Small intestine (tissue), 7 donors: ENCODE results near the gene FAM171A2. TPM values are rescaled to one million over a fixed set of nuclear protein-coding genes. Genes with fewer than 3 reads are reported as not detected.

ENCODE experiments used
- DNase-seq, 2 donors: peaks; one replicate each; pipeline versions ENCODE4 v3.0.0 to v3.0.0-alpha.2; 2013
- FAIRE-seq: peaks from 2 replicates; lab custom pipeline; 2012; peaks lifted over from hg19 to GRCh38; lab: Jason Lieb, UNC
- H3K27ac ChIP-seq, 3 donors: one replicate each; pipeline ENCODE4 v1.5.1; 2013; ENCODE audit warnings: low read length in 2 of 3, mild to moderate bottlenecking in 2 of 3, control low read depth in 1 of 3, inconsistent platforms in 1 of 3, low read depth in 1 of 3, moderate library complexity in 1 of 3
- H3K27me3 ChIP-seq, 3 donors: one replicate each; pipeline ENCODE4 v1.6.1; 2013; ENCODE audit warnings: low read length in 3 of 3, inconsistent platforms in 1 of 3; ENCODE audit not compliant: control insufficient read depth in 3 of 3, insufficient read depth in 3 of 3
- H3K36me3 ChIP-seq, 3 donors: one replicate each; pipeline ENCODE4 v1.6.1; 2013; ENCODE audit warnings: low read length in 3 of 3, inconsistent platforms in 1 of 3, low read depth in 1 of 3, mild to moderate bottlenecking in 1 of 3, moderate library complexity in 1 of 3; ENCODE audit not compliant: control insufficient read depth in 3 of 3, insufficient read depth in 2 of 3
- H3K4me1 ChIP-seq, 3 donors: one replicate each; pipeline ENCODE4 v1.6.1; 2013; ENCODE audit warnings: low read length in 2 of 3, inconsistent platforms in 1 of 3, low read depth in 1 of 3, mild to moderate bottlenecking in 1 of 3, moderate library complexity in 1 of 3; ENCODE audit not compliant: control insufficient read depth in 3 of 3, insufficient read depth in 2 of 3
- H3K4me3 ChIP-seq, 3 donors: one replicate each; pipeline ENCODE4 v1.5.1; 2013; ENCODE audit warnings: low read length in 3 of 3, control low read depth in 1 of 3, inconsistent platforms in 1 of 3, low read depth in 1 of 3, mild to moderate bottlenecking in 1 of 3, moderate library complexity in 1 of 3
- H3K9me3 ChIP-seq, 2 donors: one replicate each; pipeline ENCODE4 v1.6.1; 2013; ENCODE audit warnings: low read depth in 1 of 2, low read length in 1 of 2; ENCODE audit not compliant: control insufficient read depth in 2 of 2, insufficient read depth in 1 of 2
- WGBS, 3 donors: extraction: QIAGEN DNeasy Blood & Tissue Kit; methylation state at CpG; one replicate each; pipeline ENCODE4 v1.1.7; 2013; 5-methylcytosine and 5-hydroxymethylcytosine counted together
- polyA plus RNA-seq, 4 donors: library from polyadenylated mRNA; stranded (reverse) in 3 of 4; unstranded in 1 of 4; fragments of 200-250 nt in 3 of 4; fragments of 120-200 nt in 1 of 4; gene quantifications; one replicate each; pipeline versions ENCODE4 v1.2.1 to v1.2.3, GENCODE V29; 2013
- donor health status: healthy with polysubstance abuse.
- donor health status: control.
- donor health status: control.
- donor health status: Bipolar disorder and iron deficiency.
- donor health status: healthy.

Gene FAM171A2
- polyA plus RNA-seq, 4 donors, result 0.87 to 3.1 TPM; not detected in 2

DNA sequence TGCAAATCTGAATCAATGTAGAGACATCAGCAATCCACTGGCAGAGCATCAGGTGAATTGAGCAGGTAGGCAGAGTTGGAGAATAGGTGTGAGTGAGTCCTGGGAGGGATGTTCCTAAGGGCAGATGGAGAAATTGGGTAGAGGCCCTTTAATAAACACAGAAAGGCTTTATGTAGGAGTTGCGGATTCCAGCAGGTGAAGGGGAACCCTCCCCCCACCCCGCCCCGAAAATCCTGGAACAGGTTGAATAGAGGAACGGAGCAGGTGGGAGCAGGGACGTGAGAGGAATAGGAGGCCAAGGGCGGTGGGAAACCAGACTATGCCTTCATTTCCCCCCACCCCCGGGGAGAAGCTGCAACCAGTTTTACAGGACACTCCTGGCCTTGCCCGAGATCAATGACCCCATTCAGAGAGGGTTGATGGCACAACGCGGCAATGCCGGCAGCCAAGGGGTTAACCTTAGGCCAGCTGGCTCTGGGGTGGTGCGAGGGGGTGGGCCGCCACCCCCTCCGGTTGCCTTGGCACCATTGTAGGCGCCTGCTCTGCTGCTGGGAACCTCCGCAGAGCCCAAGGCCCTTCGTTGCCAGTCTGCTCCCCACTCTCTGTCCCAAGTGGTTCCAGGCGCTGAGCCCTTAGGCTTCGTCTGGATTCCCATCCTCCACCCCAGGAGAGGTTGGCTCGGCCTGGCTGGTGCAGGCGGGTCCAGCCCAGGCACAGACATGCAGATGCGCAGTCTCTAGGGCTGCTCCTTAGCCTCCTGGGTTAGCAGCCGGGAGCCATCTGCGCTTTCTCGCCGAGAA lies 56.1 kb downstream of the FAM171A2 start:
- H3K4me1 ChIP-seq, result peaks cover 3 to 15% (median 8%) of the 10 kb centered on the region in 3 donors
- peak overlapping the region; percentile 10 to 44 (median 34) for H3K4me3 ChIP-seq
- H3K36me3 ChIP-seq, result no peaks in the 10 kb centered on the region
- peaks cover 0 to 13% (median 0%) of the 10 kb centered on the region in 3 donors for H3K27me3 ChIP-seq
- WGBS, 3 donors, result 2 to 3% (median 3%) methylated on average over 26 of the region's 26 CpGs
- H3K9me3 ChIP-seq, result no peaks in the 10 kb centered on the region
- DNase-seq, result peak; percentile 21 to 67
- peak overlapping the region in 1 of 3 donors; percentile 8 for H3K27ac ChIP-seq
- no peak for FAIRE-seq

DNA sequence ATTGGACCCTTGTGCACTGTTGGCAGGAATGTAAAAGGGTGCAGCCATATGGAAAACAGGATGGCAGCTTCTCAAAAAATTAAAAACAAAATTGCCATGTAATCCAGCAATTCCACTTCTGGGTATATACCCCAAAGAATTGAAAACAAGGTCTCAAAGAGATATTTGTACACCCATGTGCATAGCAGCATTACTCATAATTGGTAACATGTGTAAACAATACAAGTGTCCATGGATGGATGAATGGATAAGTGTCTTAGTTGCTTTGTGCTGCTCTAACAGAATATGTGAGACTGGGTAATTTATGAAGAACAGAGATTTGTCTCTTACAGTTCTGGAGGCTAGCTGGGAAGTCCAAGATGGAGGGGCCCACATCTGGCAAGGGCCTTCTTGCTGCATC lies 59.0 kb downstream of the FAM171A2 start:
- Histone ChIP-seq H3K27me3 (peaks cover 0 to 13% (median 0%) of the 10 kb centered on the region in 3 donors), H3K4me3 (no peak overlapping the region), H3K36me3 (no peaks in the 10 kb centered on the region), H3K27ac (no peak overlapping the region), H3K4me1 (peaks cover 3 to 8% (median 8%) of the 10 kb centered on the region in 3 donors), H3K9me3 (no peaks in the 10 kb centered on the region)
- FAIRE-seq (no peak), DNase-seq (no peak)

Other genes with a start within 250 kb of the FAM171A2 start
- 10 to 100 TPM; 10.1 to 39.9 (median 17.3) TPM for gene HDAC5, start 240.2 kb downstream of the FAM171A2 start, polyA plus RNA-seq
- gene HROB, start 221.9 kb downstream of the FAM171A2 start, polyA plus RNA-seq, result 1 to 10 TPM in 3 of 4 donors, not detected in 1; 1.4 to 3.0 (median 2.3) TPM
- gene ASB16, start 193.1 kb downstream of the FAM171A2 start, polyA plus RNA-seq, result 1 to 10 TPM in 1 of 4 donors, under 1 TPM in 1, not detected in 2; 0.15 to 2.5 TPM
- gene TMUB2, start 176.9 kb downstream of the FAM171A2 start, polyA plus RNA-seq, result 10 to 100 TPM; 28.7 to 40.2 (median 32.3) TPM
- 10 to 100 TPM; 40.3 to 44.1 (median 43.1) TPM for gene ATXN7L3, start 164.0 kb downstream of the FAM171A2 start, polyA plus RNA-seq
- 10 to 100 TPM; 32.7 to 61.8 (median 38.2) TPM for gene UBTF, start 144.2 kb downstream of the FAM171A2 start, polyA plus RNA-seq
- 1 to 10 TPM in 1 of 4 donors, not detected in 3; 1.3 TPM for gene SLC4A1, start 95.7 kb downstream of the FAM171A2 start, polyA plus RNA-seq
- gene RUNDC3A, start 55.3 kb downstream of the FAM171A2 start, polyA plus RNA-seq, result 1 to 10 TPM; 1.1 to 6.8 (median 3.8) TPM
- 100 to 1,000 TPM in 3 of 4 donors, 10 to 100 TPM in 1; 95.0 to 165 (median 139) TPM for gene SLC25A39, start 39.0 kb downstream of the FAM171A2 start, polyA plus RNA-seq
- gene GRN, start 18.6 kb downstream of the FAM171A2 start, polyA plus RNA-seq, result 100 to 1,000 TPM in 2 of 4 donors, 10 to 100 TPM in 2; 82.3 to 842 (median 111) TPM
- gene ITGA2B, start 25.8 kb upstream of the FAM171A2 start, polyA plus RNA-seq, result under 1 TPM in 3 of 4 donors, not detected in 1; 0.27 to 0.59 (median 0.31) TPM
- 10 to 100 TPM in 2 of 4 donors, 1 to 10 TPM in 2; 7.3 to 29.6 (median 10.7) TPM for gene GPATCH8, start 139.6 kb upstream of the FAM171A2 start, polyA plus RNA-seq
- gene FZD2, start 193.6 kb upstream of the FAM171A2 start, polyA plus RNA-seq, result 1 to 10 TPM in 1 of 4 donors, under 1 TPM in 1, not detected in 2; 0.79 to 3.1 TPM